HEK293 (cell line): ENCODE data around the gene HMCN2.

Experiments used
- BCL11B ChIP-seq: fragments of 450-650 bp; formaldehyde crosslinking; IDR thresholded peaks from 2 replicates; pipeline ENCODE4 v1.5.1; 2016; ENCODE audit warnings: low read depth, missing biosample characterization, missing genetic modification characterization
- MEIS1 ChIP-seq: sonication (generic); formaldehyde crosslinking; IDR thresholded peaks from 2 replicates; pipeline ENCODE4 v1.8.1; 2022; ENCODE audit warnings: missing genetic modification reagents, mild to moderate bottlenecking, borderline replicate concordance
- MZF1 ChIP-seq: fragments of 450-650 bp; formaldehyde crosslinking; IDR thresholded peaks from 2 replicates; pipeline ENCODE4 v1.5.1; 2017; ENCODE audit warnings: missing biosample characterization, missing genetic modification characterization, borderline replicate concordance
- SCRT1 ChIP-seq: fragments of 450-650 bp; formaldehyde crosslinking; IDR thresholded peaks from 2 replicates; pipeline ENCODE4 v1.5.1; 2016; ENCODE audit warnings: missing biosample characterization, missing genetic modification characterization, borderline replicate concordance
- ZBTB17 ChIP-seq: fragments of 450-650 bp; formaldehyde crosslinking; IDR thresholded peaks from 2 replicates; pipeline ENCODE4 v1.5.1; 2016; ENCODE audit warnings: missing biosample characterization, missing genetic modification characterization
- ZBTB20 ChIP-seq: fragments of 450-650 bp; formaldehyde crosslinking; IDR thresholded peaks from 2 replicates; pipeline ENCODE4 v1.5.1; 2016; ENCODE audit warnings: missing biosample characterization, missing genetic modification characterization
- ZBTB7A ChIP-seq: fragments of 450-650 bp; formaldehyde crosslinking; IDR thresholded peaks from 2 replicates; pipeline ENCODE4 v1.5.1; 2016; ENCODE audit warnings: low read depth, missing biosample characterization, missing genetic modification characterization
- ZFHX2 ChIP-seq: fragments of 450-650 bp; formaldehyde crosslinking; conservative IDR thresholded peaks from 2 replicates; pipeline ENCODE4 v1.5.1; 2016; ENCODE audit warnings: missing biosample characterization, missing genetic modification characterization
- ZNF112 ChIP-seq: fragments of 450-650 bp; formaldehyde crosslinking; IDR thresholded peaks from 2 replicates; pipeline ENCODE4 v1.5.0; 2017; ENCODE audit warnings: missing biosample characterization, missing genetic modification characterization
- ZNF121 ChIP-seq: fragments of 450-650 bp; formaldehyde crosslinking; IDR thresholded peaks from 2 replicates; pipeline ENCODE4 v1.5.1; 2016; ENCODE audit warnings: missing biosample characterization, missing genetic modification characterization
- ZNF211 ChIP-seq: fragments of 450-650 bp; formaldehyde crosslinking; IDR thresholded peaks from 2 replicates; pipeline ENCODE4 v1.5.1; 2016; ENCODE audit warnings: low read depth, missing biosample characterization, missing genetic modification characterization
- ZNF223 ChIP-seq: fragments of 450-650 bp; formaldehyde crosslinking; IDR thresholded peaks from 2 replicates; pipeline ENCODE4 v1.5.1; 2016; ENCODE audit warnings: missing biosample characterization, missing genetic modification characterization
- ZNF324 ChIP-seq: fragments of 450-650 bp; formaldehyde crosslinking; IDR thresholded peaks from 2 replicates; pipeline ENCODE4 v1.5.1; 2016; ENCODE audit warnings: missing biosample characterization, missing genetic modification characterization
- ZNF341 ChIP-seq: fragments of 450-650 bp; formaldehyde crosslinking; IDR thresholded peaks from 2 replicates; pipeline ENCODE4; 2016; ENCODE audit warnings: low read depth, missing biosample characterization, missing genetic modification characterization
- ZNF366 ChIP-seq: fragments of 450-650 bp; formaldehyde crosslinking; conservative IDR thresholded peaks from 2 replicates; pipeline ENCODE4 v1.5.1; 2016; ENCODE audit warnings: missing biosample characterization, missing genetic modification characterization
- ZNF37A ChIP-seq: fragments of 450-650 bp; IDR thresholded peaks from 2 replicates; pipeline ENCODE4 v1.5.1; 2018; ENCODE audit warnings: missing biosample characterization, missing genetic modification characterization
- ZNF571 ChIP-seq: fragments of 450-650 bp; formaldehyde crosslinking; IDR thresholded peaks from 2 replicates; pipeline ENCODE4 v1.5.0; 2017; ENCODE audit warnings: missing biosample characterization, missing genetic modification characterization
- ZNF621 ChIP-seq: fragments of 450-650 bp; formaldehyde crosslinking; IDR thresholded peaks from 2 replicates; pipeline ENCODE4 v1.5.1; 2017; ENCODE audit warnings: missing biosample characterization, missing genetic modification characterization
- ZNF658 ChIP-seq: fragments of 450-650 bp; formaldehyde crosslinking; IDR thresholded peaks from 2 replicates; pipeline ENCODE4; 2016; ENCODE audit warnings: missing biosample characterization, missing genetic modification characterization
- ZNF660 ChIP-seq: fragments of 450-650 bp; IDR thresholded peaks from 2 replicates; pipeline ENCODE4 v1.5.1; 2018; ENCODE audit warnings: missing biosample characterization, mild to moderate bottlenecking, missing genetic modification characterization
- TF ChIP-seq, protein P1 (sequence below): fragments of 450-650 bp; formaldehyde crosslinking; IDR thresholded peaks from 2 replicates; pipeline ENCODE4 v1.5.1; 2016; ENCODE audit warnings: missing biosample characterization, missing genetic modification characterization, borderline replicate concordance
- TF ChIP-seq, protein P2 (sequence below): fragments of 450-650 bp; formaldehyde crosslinking; IDR thresholded peaks from 2 replicates; pipeline ENCODE4 v1.5.1; 2016; ENCODE audit warnings: missing biosample characterization, missing genetic modification characterization
- TF ChIP-seq, protein P3 (sequence below): fragments of 450-650 bp; formaldehyde crosslinking; IDR thresholded peaks from 2 replicates; pipeline ENCODE4 v1.5.1; 2017; ENCODE audit warnings: missing biosample characterization, mild to moderate bottlenecking, missing genetic modification characterization, moderate library complexity
- TF ChIP-seq, protein P4 (sequence below): fragments of 450-650 bp; formaldehyde crosslinking; IDR thresholded peaks from 2 replicates; pipeline ENCODE4 v1.5.1; 2016; ENCODE audit warnings: missing biosample characterization, missing genetic modification characterization, borderline replicate concordance
- TF ChIP-seq, protein P5 (sequence below): fragments of 450-650 bp; formaldehyde crosslinking; IDR thresholded peaks from 2 replicates; pipeline ENCODE4 v1.5.1; 2016; ENCODE audit warnings: missing biosample characterization, missing genetic modification characterization

HMCN2 gene

DNA sequence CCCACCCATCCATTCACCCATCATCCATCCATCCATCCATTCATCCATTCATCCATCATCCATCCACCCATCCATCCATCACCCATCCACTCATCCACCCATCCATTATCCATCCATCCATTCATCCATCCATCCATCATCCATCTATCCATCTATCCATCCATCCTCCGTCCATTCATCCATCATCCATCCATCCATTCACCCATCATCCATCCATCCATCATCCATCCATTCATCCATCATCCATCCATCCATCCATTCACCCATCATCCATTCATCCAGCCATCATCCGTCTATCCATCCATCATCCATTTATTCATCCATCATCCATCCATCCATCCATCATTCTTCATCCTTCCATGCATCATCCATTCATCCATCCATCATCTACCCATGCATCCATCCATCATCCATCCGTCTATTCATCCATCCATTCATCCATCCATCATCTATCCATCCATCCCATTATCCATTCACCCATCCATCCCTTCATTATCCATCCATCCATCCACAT is 189.3 kb downstream of the HMCN2 start (continued):
- 0 out of 2 replicates have a peak, but pooled peaks have one; percentile 27 for TF ChIP-seq ZNF571
- TF ChIP-seq, protein P1, sequence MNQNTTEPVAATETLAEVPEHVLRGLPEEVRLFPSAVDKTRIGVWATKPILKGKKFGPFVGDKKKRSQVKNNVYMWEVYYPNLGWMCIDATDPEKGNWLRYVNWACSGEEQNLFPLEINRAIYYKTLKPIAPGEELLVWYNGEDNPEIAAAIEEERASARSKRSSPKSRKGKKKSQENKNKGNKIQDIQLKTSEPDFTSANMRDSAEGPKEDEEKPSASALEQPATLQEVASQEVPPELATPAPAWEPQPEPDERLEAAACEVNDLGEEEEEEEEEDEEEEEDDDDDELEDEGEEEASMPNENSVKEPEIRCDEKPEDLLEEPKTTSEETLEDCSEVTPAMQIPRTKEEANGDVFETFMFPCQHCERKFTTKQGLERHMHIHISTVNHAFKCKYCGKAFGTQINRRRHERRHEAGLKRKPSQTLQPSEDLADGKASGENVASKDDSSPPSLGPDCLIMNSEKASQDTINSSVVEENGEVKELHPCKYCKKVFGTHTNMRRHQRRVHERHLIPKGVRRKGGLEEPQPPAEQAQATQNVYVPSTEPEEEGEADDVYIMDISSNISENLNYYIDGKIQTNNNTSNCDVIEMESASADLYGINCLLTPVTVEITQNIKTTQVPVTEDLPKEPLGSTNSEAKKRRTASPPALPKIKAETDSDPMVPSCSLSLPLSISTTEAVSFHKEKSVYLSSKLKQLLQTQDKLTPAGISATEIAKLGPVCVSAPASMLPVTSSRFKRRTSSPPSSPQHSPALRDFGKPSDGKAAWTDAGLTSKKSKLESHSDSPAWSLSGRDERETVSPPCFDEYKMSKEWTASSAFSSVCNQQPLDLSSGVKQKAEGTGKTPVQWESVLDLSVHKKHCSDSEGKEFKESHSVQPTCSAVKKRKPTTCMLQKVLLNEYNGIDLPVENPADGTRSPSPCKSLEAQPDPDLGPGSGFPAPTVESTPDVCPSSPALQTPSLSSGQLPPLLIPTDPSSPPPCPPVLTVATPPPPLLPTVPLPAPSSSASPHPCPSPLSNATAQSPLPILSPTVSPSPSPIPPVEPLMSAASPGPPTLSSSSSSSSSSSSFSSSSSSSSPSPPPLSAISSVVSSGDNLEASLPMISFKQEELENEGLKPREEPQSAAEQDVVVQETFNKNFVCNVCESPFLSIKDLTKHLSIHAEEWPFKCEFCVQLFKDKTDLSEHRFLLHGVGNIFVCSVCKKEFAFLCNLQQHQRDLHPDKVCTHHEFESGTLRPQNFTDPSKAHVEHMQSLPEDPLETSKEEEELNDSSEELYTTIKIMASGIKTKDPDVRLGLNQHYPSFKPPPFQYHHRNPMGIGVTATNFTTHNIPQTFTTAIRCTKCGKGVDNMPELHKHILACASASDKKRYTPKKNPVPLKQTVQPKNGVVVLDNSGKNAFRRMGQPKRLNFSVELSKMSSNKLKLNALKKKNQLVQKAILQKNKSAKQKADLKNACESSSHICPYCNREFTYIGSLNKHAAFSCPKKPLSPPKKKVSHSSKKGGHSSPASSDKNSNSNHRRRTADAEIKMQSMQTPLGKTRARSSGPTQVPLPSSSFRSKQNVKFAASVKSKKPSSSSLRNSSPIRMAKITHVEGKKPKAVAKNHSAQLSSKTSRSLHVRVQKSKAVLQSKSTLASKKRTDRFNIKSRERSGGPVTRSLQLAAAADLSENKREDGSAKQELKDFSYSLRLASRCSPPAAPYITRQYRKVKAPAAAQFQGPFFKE = 0 out of 2 replicates have a peak, but pooled peaks have one; percentile 16
- TF ChIP-seq, protein P2, sequence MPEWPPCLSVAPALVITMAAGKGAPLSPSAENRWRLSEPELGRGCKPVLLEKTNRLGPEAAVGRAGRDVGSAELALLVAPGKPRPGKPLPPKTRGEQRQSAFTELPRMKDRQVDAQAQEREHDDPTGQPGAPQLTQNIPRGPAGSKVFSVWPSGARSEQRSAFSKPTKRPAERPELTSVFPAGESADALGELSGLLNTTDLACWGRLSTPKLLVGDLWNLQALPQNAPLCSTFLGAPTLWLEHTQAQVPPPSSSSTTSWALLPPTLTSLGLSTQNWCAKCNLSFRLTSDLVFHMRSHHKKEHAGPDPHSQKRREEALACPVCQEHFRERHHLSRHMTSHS (tag by site-specific recombination) = 0 out of 2 replicates have a peak, but pooled peaks have one; percentile 4
- no peak for TF ChIP-seq ZNF660 (tag by site-specific recombination)
- TF ChIP-seq, protein P3, sequence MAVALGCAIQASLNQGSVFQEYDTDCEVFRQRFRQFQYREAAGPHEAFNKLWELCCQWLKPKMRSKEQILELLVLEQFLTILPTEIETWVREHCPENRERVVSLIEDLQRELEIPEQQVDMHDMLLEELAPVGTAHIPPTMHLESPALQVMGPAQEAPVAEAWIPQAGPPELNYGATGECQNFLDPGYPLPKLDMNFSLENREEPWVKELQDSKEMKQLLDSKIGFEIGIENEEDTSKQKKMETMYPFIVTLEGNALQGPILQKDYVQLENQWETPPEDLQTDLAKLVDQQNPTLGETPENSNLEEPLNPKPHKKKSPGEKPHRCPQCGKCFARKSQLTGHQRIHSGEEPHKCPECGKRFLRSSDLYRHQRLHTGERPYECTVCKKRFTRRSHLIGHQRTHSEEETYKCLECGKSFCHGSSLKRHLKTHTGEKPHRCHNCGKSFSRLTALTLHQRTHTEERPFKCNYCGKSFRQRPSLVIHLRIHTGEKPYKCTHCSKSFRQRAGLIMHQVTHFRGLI = no peak
- peak; percentile 31; the same call in 1 of the 2 replicates for TF ChIP-seq ZNF621 (tag by site-specific recombination)
- peak; percentile 100 for TF ChIP-seq ZBTB17 (tag by site-specific recombination)
- no peak for TF ChIP-seq SCRT1 (tag by site-specific recombination)
- no peak for TF ChIP-seq BCL11B (tag by site-specific recombination)
- peak; percentile 38; the same call in 1 of the 2 replicates for TF ChIP-seq ZBTB20 (tag by site-specific recombination)
- 0 out of 2 replicates have a peak, but pooled peaks have one; percentile 21 for TF ChIP-seq ZNF658
- TF ChIP-seq, protein P4, sequence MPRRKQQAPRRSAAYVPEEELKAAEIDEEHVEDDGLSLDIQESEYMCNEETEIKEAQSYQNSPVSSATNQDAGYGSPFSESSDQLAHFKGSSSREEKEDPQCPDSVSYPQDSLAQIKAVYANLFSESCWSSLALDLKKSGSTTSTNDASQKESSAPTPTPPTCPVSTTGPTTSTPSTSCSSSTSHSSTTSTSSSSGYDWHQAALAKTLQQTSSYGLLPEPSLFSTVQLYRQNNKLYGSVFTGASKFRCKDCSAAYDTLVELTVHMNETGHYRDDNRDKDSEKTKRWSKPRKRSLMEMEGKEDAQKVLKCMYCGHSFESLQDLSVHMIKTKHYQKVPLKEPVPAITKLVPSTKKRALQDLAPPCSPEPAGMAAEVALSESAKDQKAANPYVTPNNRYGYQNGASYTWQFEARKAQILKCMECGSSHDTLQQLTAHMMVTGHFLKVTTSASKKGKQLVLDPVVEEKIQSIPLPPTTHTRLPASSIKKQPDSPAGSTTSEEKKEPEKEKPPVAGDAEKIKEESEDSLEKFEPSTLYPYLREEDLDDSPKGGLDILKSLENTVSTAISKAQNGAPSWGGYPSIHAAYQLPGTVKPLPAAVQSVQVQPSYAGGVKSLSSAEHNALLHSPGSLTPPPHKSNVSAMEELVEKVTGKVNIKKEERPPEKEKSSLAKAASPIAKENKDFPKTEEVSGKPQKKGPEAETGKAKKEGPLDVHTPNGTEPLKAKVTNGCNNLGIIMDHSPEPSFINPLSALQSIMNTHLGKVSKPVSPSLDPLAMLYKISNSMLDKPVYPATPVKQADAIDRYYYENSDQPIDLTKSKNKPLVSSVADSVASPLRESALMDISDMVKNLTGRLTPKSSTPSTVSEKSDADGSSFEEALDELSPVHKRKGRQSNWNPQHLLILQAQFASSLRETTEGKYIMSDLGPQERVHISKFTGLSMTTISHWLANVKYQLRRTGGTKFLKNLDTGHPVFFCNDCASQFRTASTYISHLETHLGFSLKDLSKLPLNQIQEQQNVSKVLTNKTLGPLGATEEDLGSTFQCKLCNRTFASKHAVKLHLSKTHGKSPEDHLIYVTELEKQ (tag by site-specific recombination) = no peak
- peak; percentile 100 for TF ChIP-seq ZNF366 (tag by site-specific recombination)
- TF ChIP-seq MZF1 (tag by site-specific recombination) = no peak
- no peak for TF ChIP-seq ZNF121 (tag by site-specific recombination)
- no peak for TF ChIP-seq ZNF324 (tag by site-specific recombination)
- TF ChIP-seq, protein P5, sequence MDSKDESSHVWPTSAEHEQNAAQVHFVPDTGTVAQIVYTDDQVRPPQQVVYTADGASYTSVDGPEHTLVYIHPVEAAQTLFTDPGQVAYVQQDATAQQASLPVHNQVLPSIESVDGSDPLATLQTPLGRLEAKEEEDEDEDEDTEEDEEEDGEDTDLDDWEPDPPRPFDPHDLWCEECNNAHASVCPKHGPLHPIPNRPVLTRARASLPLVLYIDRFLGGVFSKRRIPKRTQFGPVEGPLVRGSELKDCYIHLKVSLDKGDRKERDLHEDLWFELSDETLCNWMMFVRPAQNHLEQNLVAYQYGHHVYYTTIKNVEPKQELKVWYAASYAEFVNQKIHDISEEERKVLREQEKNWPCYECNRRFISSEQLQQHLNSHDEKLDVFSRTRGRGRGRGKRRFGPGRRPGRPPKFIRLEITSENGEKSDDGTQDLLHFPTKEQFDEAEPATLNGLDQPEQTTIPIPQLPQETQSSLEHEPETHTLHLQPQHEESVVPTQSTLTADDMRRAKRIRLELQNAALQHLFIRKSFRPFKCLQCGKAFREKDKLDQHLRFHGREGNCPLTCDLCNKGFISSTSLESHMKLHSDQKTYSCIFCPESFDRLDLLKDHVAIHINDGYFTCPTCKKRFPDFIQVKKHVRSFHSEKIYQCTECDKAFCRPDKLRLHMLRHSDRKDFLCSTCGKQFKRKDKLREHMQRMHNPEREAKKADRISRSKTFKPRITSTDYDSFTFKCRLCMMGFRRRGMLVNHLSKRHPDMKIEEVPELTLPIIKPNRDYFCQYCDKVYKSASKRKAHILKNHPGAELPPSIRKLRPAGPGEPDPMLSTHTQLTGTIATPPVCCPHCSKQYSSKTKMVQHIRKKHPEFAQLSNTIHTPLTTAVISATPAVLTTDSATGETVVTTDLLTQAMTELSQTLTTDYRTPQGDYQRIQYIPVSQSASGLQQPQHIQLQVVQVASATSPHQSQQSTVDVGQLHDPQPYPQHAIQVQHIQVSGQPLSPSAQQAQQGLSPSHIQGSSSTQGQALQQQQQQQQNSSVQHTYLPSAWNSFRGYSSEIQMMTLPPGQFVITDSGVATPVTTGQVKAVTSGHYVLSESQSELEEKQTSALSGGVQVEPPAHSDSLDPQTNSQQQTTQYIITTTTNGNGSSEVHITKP (tag by site-specific recombination) = no peak
- TF ChIP-seq ZFHX2 = no peak
- no peak for TF ChIP-seq ZBTB7A (tag by site-specific recombination)
- no peak for TF ChIP-seq ZNF223 (tag by site-specific recombination)
- TF ChIP-seq ZNF37A (tag by site-specific recombination) = no peak
- no peak for TF ChIP-seq MEIS1 (CRISPR knock-in tag)
- TF ChIP-seq ZNF211 (tag by site-specific recombination) = 0 out of 2 replicates have a peak, but pooled peaks have one; percentile 24
- no peak for TF ChIP-seq ZNF112 (tag by site-specific recombination)
- no peak for TF ChIP-seq ZNF341
